Activated T-cell treated with anti-CD3 and anti-CD28 coated beads, Interleukin-2, amount 50 U/mL, for 1 hour (primary cell): ENCODE results near the gene CELF5.
"Not testable (repeated sequence)": the region's sequence is repeated elsewhere in the genome, so short reads cannot be mapped to it uniquely, and the experiment has no call there.

ENCODE experiments used
- DNase-seq: peaks from one replicate; pipeline ENCODE4 v3.0.0-alpha.2; 2020

The CELF5 gene

DNA sequence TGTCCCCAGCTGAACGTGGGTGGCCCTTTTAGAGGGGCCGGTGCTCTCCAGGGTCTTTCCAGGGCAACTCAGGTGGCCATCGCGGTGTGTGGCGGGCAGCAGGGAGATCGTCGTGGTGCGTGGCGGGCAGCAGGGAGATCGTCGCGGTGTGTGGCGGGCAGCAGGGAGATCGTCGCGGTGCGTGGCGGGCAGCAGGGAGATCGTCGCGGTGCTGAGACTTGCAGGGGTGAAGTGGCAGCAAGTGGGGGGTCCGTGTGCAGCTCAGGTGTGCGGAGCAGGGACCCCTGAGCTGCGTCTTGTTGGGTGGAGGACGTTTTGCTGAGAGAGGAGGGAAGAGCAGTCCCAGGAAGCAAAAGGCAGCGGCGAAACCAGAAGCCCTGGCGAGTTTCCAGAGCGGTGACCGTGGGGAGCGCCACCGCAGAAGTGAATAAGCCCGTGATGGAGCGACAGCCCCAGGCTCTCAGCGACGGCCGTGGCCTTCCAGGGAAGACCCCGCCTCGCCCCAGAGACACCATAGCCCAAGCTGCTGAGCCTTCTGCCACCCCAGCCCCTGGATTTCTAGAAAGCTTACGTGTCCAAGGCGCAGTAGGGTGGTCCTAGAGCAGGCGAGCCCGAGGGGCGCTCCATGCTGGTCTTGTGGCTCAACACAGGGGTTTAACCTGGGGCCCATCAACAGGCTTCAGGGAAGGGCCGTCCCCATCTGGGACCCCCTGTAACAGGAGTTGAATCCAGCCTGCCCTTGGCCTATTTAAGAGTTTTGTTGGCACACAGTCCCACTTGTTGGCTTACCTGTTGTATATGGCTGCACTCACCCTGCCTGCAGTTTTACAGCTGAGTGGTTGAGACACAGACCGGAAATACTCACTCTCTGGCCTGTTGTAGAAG is 33.3 kb upstream of the CELF5 start:
- DNase-seq, result no peak

DNA sequence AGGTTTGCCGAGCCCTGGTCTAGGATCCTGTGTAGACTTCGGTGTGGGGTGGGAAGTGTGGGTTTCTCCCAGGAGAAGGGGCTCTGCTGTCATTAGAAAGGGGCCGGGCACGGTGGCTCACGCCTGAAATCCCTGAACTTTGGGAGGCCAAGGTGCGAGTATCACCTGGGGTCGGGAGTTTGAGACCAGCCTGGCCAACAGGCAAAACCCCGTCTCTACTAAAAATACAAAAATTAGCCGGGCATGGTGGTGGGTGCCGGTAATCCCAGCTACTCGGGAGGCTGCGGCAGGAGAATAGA is 32.7 kb upstream of the CELF5 start:
- DNase-seq, result not testable (repeated sequence)

DNA sequence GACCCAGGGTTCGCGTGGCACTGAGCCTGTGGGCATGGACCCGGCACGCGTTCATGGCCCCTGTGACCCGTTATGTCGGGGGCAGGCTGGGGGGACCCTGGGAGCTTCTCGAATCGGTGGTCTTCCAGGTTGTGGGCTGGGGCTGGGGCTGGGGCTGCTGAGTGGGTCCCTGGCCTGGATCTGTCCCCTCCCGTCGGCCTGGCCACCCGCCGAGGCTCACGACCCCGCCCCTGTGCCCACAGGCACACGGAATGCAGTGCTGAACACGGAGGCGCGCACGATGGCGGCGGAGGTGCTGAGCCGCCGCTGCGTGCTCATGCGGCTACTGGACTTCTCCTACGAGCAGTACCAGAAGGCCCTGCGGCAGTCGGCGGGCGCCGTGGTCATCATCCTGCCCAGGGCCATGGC is 32.2 kb upstream of the CELF5 start:
- DNase-seq, result no peak

- DNase-seq, result no peak
Observed at GRCh38 chr19:3192684-3193083, 31.8 kb upstream of the CELF5 start.

GRCh38 chr19:3193256-3194105 is 31.0 kb upstream of the CELF5 start:
- DNase-seq, result no peak

DNA sequence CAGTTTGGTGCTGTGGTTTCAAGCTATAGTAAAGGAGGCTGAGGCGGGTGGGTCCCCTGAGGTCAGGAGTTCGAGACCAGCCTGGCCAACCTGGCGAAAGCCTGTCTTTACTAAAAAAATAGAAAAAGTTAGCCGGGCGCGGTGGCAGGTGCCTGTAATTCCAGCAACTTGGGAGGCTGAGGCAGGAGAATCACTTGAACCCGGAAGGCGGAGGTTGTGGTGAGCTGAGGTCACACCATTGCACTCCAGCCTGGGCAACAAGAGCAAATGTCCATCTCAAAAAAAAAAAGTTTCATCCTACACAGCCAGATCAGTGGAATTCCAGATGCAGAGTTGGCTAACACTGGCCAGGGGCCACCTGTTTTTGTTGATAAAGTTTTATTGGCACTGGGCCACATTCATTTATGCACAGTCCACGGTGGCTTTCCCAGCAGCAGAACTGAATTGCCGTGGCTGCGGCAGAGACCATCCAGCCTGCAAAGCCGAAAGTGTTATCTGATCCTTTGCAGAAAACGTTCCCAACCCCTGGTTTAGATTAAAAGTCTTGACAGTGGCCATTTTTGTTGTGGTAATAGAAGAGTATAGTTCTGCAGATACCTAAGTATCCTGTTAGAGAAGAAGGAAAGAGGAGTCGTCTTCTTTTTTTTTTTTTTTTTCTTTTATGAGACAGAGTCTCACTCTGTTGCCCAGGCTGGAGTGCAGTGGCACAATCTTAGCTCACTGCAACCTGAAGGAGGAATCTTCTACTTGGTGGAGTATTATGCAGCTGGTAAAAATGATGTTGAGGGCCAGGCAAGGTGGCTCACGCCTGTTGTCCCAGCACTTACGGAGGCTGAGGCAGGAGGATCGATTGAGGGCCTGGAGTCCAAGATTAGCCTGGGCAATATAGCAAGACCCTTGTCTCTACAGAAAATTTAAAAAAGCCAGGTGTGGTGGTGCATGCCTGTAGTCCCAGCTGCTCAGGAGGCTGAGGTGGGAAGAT is 30.1 kb upstream of the CELF5 start:
- DNase-seq, result no peak

DNA sequence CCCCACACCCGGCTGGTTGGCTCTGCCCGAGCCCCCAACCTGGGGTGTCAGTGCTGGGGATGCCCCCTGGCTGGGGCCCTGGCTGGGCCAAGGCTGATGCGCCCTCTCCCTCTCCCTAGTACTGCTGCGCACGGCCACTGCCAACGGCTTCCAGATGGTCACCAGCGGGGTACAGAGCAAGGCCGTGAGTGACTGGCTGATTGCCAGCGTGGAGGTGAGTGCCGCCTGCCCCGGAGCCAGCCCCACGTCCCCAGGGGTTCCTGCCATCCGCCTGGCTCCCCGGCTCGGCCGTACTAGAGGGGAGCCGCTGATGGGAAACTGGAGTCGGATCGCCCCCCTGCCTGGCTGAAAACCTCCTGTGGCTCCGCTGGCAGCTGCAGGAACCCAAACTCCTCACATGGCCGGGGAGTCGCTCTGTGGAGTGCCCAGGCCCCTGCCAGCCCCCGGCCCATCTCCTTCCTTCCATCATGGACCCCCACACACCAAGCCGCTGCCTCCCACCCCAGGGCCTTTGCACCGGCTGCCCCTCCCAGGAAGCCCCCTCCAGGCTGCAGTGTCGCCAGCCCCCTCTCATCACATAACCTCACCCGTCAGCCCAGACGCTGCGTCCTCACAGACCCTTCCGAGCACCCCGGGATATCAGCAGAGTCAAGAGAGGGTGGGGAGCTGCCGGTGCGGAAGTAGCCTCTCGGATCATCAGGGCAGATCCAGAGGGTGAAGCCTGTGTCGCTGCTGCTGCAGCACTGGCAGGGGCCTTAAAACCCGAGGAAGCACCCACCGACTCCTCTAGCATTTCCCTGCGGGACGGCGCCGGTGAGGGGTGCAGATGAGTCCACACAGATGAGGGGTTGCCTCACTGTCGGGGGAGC is 28.2 kb upstream of the CELF5 start:
- DNase-seq, result no peak

GRCh38 chr19:3196933-3197205 is 27.6 kb upstream of the CELF5 start:
- DNase-seq, result no peak

DNA sequence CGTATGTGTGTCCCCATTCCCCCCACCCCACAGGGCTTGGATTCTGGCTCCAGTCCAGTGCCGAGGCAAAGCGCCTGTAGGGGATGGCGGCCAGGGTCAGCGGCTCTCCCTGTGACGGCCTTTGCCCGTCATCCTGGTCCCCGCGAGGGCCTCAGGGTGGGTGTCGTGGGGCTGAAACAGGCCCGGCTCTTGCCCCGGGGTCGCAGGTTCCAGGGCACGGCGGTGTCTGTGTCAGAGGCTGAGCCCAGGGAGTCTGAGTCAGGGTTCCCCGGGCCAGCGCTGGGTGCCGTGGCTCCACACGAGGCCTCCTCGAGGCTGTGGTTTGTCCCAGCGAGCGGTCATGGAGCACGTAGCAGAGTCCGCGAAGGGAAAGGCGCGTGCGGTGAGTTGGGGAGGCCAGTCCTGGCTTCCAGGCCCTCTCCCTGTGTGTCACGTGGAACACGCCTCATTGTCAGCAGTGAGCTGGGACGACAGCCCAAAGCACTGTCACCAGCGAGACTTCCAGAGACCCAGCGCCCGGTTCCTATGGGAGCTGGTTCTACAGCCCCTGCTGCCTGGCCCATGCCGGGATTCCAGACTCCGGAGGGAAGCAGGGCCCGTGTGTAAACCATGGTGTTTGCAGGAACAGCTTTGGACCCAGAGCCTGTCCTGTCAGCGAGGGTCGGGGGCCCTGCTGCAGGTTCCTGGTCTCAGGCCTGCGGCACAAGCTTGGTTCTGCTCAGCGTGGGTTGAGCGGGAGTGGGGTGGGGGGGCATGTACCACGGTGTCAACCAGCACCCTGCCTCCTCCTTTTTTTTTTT is 25.4 kb upstream of the CELF5 start:
- no peak for DNase-seq

DNA sequence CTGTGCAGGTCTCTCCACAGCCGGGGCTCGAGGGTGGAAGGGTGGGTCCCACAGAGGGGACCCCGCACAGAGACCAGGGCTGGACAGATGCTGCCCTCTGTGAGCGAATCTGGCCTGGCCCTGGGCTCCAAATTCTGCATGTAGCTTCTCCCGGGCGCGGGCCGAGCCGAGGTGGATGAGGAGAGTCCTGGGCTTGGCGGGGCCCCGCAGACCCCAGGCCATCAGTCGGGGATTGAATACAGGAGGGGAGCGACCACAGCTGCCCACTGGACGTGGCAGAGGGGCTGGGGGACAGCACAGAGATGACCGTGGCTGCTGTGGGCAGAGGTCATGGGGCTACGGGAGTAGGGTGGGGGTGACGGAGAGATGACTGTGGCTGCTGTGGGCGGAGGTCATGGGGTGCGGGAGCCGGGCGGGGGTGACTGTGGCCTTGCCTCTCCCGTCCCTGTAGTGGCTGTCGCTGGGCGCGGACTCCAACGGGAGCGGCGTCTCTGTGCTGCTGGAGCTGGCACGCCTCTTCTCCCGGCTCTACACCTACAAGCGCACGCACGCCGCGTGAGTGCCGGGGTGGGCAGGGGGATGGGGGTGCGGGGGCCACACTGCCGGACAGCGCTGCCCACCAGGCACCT is 23.3 kb upstream of the CELF5 start:
- no peak for DNase-seq

GRCh38 chr19:3201911-3202310 is 22.6 kb upstream of the CELF5 start:
- DNase-seq, result no peak

- no peak for DNase-seq
Observed at GRCh38 chr19:3202346-3202745, 22.1 kb upstream of the CELF5 start.

DNA sequence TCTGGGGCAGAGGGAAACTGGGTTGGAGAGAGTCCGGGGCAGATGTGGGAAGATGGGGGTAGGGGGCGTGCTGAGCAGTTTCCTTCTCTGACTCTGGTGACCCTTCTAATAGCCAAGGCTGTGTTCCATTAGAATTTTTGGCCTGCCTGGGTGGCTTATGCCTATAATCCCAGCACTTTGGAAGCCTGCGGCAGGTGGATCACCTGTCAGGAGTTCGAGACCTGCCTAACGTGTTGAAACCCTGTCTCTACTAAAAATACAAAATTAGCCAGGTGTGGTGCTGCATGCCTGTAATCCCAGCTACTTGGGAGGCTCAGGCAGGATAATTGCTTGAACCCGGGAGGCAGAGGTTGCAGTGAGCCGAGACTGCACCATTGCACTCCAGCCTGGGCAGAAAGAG is 21.6 kb upstream of the CELF5 start:
- not testable (repeated sequence) for DNase-seq

DNA sequence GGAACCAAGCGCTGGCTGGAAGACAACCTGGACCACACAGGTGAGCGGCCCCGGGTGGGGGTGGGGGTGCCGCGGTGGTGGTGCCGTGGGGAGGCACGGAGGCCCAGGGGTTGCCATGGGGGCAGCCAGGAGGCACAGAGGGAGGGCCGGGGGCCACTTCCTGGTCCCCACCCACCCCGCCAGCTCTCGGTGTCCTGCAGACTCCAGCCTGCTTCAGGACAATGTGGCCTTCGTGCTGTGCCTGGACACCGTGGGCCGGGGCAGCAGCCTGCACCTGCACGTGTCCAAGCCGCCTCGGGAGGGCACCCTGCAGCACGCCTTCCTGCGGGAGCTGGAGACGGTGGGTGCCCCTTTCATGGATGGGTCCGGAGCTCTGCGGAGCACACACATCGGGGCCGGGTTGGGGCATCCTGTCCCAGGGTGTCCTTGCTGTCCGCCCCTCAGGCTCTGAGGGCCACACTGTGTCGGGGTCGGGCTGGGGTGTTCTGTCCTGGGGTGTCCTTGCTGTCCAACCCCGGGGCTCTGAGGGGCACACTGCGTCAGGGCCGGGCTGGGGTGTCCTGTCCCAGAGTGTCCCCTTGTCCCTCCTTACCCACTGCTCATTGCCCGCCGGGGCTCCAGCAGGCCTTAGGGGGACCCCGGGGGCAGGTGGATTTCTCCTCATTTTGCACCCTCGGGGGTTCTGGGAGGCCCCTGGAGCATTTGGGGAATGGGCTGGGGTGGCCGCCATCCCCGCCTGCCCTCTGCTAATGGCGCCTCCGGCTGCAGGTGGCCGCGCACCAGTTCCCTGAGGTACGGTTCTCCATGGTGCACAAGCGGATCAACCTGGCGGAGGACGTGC is 20.4 kb upstream of the CELF5 start:
- DNase-seq, result no peak

GRCh38 chr19:3204646-3205275 is 19.7 kb upstream of the CELF5 start:
- no peak for DNase-seq

GRCh38 chr19:3206216-3206953 is 18.1 kb upstream of the CELF5 start:
- no peak for DNase-seq

GRCh38 chr19:3207461-3208242 is 16.8 kb upstream of the CELF5 start:
- no peak for DNase-seq
